HL-60 (cell line): ENCODE measurements around the gene C19orf47.

Experiments
- DNase-seq, 2 experiments: peaks; one replicate each; pipeline ENCODE4 v3.0.0-alpha.2; 2010 to 2020; ENCODE audit warnings: low read depth in 1 of 2, low spot score in 1 of 2
- H3K27ac ChIP-seq: fragments of 250-450 bp; sonication (Bioruptor Pico); replicated peaks from 2 replicates; pipeline ENCODE4 v1.5.1; 2020; ENCODE audit warnings: mild to moderate bottlenecking, moderate library complexity
- H3K27me3 ChIP-seq: fragments of 250-450 bp; sonication (Bioruptor Pico); 2 replicates; pipeline ENCODE4 v1.5.1; 2021; ENCODE audit warnings: mild to moderate bottlenecking, moderate library complexity; ENCODE audit not compliant: insufficient read depth, poor library complexity, severe bottlenecking
- H3K4me3 ChIP-seq: replicated peaks from 2 replicates; pipeline ENCODE4 v1.5.1; 2011; ENCODE audit warnings: mild to moderate bottlenecking, control low read depth, low read length; ENCODE audit not compliant: insufficient read depth
- GABPA ChIP-seq: IDR thresholded peaks from 2 replicates; pipeline ENCODE4 v1.6.1; 2012; ENCODE audit warnings: low read depth
- POLR2AphosphoS5 ChIP-seq: IDR thresholded peaks from 2 replicates; pipeline ENCODE4 v1.6.1; 2012; ENCODE audit warnings: low read depth
- SPI1 ChIP-seq: IDR thresholded peaks from 2 replicates; pipeline ENCODE4 v1.6.1; 2012; ENCODE audit warnings: low read depth, mild to moderate bottlenecking, borderline replicate concordance
- TF ChIP-seq, protein P1 (sequence below): IDR thresholded peaks from 2 replicates; pipeline ENCODE4 v1.6.1; 2012; ENCODE audit warnings: low read depth; ENCODE audit not compliant: insufficient replicate concordance
- TF ChIP-seq, protein P2 (sequence below): IDR thresholded peaks from one replicate; pipeline ENCODE4 v1.5.1; 2011; ENCODE audit warnings: low read length, control low read depth, inconsistent platforms; ENCODE audit not compliant: insufficient read depth

Gene C19orf47

DNA sequence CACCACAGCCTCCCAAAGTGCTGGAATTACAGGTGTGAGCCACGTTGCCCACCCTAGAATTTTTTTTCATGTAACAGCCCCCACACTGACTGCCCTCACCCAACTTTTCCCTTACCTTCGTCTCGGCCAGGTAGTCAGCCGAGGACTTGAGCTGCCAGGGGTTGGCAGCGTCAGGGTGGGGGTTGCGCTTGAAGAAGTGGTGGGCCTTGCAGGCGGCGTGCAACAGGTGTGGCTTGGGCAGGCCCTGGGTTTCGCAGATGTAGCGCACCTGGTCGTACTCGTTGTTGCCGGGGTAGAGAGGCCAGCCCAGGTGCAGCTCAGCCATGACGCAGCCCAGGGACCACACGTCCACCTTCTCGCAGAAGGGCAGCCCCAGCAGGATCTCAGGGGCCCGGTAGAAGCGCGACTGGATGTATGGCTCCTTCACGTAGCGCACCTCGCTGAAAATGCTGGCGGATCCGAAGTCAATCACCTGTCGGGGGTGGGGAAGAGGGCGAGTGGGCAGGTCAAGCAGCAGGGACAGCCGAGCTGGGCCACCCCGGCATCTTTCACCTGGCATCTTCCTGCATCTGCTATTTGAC lies 35.6 kb upstream of the C19orf47 start:
- H3K4me3 ChIP-seq = no peak overlapping the region
- no peaks in the 10 kb centered on the region for H3K27me3 ChIP-seq
- no peak for DNase-seq
- TF ChIP-seq POLR2AphosphoS5 (no peak), SPI1 (no peak), GABPA (no peak)
- TF ChIP-seq, protein P1, sequence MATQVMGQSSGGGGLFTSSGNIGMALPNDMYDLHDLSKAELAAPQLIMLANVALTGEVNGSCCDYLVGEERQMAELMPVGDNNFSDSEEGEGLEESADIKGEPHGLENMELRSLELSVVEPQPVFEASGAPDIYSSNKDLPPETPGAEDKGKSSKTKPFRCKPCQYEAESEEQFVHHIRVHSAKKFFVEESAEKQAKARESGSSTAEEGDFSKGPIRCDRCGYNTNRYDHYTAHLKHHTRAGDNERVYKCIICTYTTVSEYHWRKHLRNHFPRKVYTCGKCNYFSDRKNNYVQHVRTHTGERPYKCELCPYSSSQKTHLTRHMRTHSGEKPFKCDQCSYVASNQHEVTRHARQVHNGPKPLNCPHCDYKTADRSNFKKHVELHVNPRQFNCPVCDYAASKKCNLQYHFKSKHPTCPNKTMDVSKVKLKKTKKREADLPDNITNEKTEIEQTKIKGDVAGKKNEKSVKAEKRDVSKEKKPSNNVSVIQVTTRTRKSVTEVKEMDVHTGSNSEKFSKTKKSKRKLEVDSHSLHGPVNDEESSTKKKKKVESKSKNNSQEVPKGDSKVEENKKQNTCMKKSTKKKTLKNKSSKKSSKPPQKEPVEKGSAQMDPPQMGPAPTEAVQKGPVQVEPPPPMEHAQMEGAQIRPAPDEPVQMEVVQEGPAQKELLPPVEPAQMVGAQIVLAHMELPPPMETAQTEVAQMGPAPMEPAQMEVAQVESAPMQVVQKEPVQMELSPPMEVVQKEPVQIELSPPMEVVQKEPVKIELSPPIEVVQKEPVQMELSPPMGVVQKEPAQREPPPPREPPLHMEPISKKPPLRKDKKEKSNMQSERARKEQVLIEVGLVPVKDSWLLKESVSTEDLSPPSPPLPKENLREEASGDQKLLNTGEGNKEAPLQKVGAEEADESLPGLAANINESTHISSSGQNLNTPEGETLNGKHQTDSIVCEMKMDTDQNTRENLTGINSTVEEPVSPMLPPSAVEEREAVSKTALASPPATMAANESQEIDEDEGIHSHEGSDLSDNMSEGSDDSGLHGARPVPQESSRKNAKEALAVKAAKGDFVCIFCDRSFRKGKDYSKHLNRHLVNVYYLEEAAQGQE = no peak
- TF ChIP-seq, protein P2, sequence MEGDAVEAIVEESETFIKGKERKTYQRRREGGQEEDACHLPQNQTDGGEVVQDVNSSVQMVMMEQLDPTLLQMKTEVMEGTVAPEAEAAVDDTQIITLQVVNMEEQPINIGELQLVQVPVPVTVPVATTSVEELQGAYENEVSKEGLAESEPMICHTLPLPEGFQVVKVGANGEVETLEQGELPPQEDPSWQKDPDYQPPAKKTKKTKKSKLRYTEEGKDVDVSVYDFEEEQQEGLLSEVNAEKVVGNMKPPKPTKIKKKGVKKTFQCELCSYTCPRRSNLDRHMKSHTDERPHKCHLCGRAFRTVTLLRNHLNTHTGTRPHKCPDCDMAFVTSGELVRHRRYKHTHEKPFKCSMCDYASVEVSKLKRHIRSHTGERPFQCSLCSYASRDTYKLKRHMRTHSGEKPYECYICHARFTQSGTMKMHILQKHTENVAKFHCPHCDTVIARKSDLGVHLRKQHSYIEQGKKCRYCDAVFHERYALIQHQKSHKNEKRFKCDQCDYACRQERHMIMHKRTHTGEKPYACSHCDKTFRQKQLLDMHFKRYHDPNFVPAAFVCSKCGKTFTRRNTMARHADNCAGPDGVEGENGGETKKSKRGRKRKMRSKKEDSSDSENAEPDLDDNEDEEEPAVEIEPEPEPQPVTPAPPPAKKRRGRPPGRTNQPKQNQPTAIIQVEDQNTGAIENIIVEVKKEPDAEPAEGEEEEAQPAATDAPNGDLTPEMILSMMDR = no peak
- H3K27ac ChIP-seq = no peak overlapping the region

DNA sequence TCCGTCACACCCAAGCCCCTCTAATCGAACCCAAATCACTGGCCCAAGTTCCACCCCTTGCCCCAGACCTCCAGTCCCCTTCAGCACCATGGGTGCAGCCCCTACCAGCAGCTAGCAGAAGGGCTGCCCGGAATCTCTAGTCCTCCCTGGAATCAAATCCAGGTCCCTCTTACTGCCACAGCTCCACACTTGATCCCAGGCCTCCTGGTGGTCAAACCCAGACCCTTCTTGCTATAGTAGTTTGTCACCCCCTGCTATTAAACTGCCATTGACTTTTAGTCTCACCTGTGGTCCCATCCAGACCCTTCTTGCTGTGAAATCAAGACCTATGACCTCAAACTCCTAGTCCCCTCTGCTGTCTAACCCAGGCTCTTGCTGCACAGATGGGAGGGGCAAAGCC lies 33.1 kb upstream of the C19orf47 start:
- no peak for DNase-seq
- no peaks in the 10 kb centered on the region for H3K27me3 ChIP-seq
- H3K27ac ChIP-seq = no peak overlapping the region
- TF ChIP-seq, protein P1 = no peak
- TF ChIP-seq, protein P2 = no peak
- TF ChIP-seq SPI1 (no peak), POLR2AphosphoS5 (no peak), GABPA (no peak)
- no peak overlapping the region for H3K4me3 ChIP-seq

DNA sequence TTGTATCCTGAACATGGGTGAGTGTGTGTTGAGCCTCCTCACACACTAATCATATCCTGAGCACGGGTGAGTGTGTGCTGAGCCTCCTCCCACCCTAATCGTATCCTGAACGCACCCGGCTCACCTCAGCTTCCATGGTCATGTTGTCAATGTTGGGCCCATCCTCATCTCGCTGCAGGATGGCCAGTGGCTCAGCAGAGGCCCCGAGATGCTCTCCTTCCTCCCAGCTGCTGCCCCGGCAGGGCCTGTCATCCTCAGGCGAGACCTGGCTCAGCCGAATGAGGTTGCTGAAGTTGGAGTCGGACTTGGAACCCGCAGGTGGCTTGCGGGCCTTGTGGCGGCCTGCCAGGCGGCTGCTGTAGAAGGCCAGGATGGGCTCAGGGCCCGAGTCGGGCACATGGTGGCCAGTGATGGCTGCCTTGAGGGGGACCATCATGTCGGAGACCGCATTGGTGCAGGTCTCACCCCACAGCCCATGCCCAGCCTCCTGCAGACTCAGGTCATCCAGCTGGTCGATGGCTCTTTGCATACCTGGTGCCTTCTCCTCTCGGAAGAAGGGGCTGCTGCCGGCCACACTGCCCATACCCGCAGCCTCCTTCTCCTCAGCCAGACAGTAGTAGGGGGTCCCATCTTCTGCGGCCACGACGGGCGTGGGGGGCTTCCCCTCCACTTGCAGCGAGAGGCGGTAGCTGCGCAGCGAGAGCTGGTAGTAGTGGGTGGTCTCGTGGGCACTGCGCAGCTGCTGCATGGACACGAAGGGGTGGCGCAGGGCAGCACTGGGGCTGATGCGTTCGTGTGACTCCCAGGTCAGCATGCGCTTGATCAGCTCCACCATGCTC lies 32.2 kb upstream of the C19orf47 start:
- DNase-seq = no peak
- TF ChIP-seq, protein P2 = no peak
- TF ChIP-seq POLR2AphosphoS5 (no peak), SPI1 (no peak), GABPA (no peak)
- TF ChIP-seq, protein P1 = no peak
- H3K27me3 ChIP-seq = no peaks in the 10 kb centered on the region
- H3K27ac ChIP-seq = no peak overlapping the region
- H3K4me3 ChIP-seq = no peak overlapping the region
